ENCODE results near the gene ERCC6L2.

Gene ERCC6L2

GRCh38 chr9:95830768-95831167 lies 44.7 kb upstream of the ERCC6L2 start:
- Histone ChIP-seq H4K20me1 (ENCODE audit: insufficient read depth, low read length) (no peaks in the 10 kb centered on the region), H3K4me2 (ENCODE audit: low read length) (no peak overlapping the region), H3K9me3 (ENCODE audit: low read length) (no peaks in the 10 kb centered on the region), H2AFZ (ENCODE audit: low read length) (no peak overlapping the region), H3K27ac (ENCODE audit: low read depth, low read length, poor library complexity, severe bottlenecking) (no peak overlapping the region), H3K9ac (ENCODE audit: low read length) (no peak overlapping the region), H3F3A (ENCODE audit: insufficient read depth, low read length) (no peaks in the 10 kb centered on the region), H3K79me2 (ENCODE audit: insufficient read depth, low read length) (no peaks in the 10 kb centered on the region), H3K36me3 (ENCODE audit: insufficient read depth, low read length) (no peaks in the 10 kb centered on the region), H3K4me1 (ENCODE audit: insufficient read depth, low read length, severe bottlenecking) (no peaks in the 10 kb centered on the region), H3K4me3 (ENCODE audit: low read depth, low read length, poor library complexity, severe bottlenecking) (no peak overlapping the region), H3K27me3 (ENCODE audit: insufficient read depth, low read length) (no peaks in the 10 kb centered on the region), H3K9me2 (ENCODE audit: low read depth, low read length) (no peaks in the 10 kb centered on the region)
- TF ChIP-seq EZH2 (IDR thresholded peaks at IDR 0.05; ENCODE audit: borderline replicate concordance, low read length) = no peak
- TF ChIP-seq, protein P1, sequence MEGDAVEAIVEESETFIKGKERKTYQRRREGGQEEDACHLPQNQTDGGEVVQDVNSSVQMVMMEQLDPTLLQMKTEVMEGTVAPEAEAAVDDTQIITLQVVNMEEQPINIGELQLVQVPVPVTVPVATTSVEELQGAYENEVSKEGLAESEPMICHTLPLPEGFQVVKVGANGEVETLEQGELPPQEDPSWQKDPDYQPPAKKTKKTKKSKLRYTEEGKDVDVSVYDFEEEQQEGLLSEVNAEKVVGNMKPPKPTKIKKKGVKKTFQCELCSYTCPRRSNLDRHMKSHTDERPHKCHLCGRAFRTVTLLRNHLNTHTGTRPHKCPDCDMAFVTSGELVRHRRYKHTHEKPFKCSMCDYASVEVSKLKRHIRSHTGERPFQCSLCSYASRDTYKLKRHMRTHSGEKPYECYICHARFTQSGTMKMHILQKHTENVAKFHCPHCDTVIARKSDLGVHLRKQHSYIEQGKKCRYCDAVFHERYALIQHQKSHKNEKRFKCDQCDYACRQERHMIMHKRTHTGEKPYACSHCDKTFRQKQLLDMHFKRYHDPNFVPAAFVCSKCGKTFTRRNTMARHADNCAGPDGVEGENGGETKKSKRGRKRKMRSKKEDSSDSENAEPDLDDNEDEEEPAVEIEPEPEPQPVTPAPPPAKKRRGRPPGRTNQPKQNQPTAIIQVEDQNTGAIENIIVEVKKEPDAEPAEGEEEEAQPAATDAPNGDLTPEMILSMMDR (IDR thresholded peaks at IDR 0.05; ENCODE audit: low read length) = no peak

GRCh38 chr9:95831810-95832209 lies 43.7 kb upstream of the ERCC6L2 start:
- no peak overlapping the region for H3K9ac ChIP-seq (ENCODE audit: low read length)
- no peaks in the 10 kb centered on the region for H3K9me2 ChIP-seq (ENCODE audit: low read depth, low read length)
- no peaks in the 10 kb centered on the region for H3K79me2 ChIP-seq (ENCODE audit: insufficient read depth, low read length)
- H3K9me3 ChIP-seq (ENCODE audit: low read length) = no peaks in the 10 kb centered on the region
- H4K20me1 ChIP-seq (ENCODE audit: insufficient read depth, low read length) = no peaks in the 10 kb centered on the region
- no peaks in the 10 kb centered on the region for H3K36me3 ChIP-seq (ENCODE audit: insufficient read depth, low read length)
- H3K27ac ChIP-seq (ENCODE audit: low read depth, low read length, poor library complexity, severe bottlenecking) = no peak overlapping the region
- H2AFZ ChIP-seq (ENCODE audit: low read length) = no peak overlapping the region
- TF ChIP-seq EZH2 (IDR thresholded peaks at IDR 0.05; ENCODE audit: borderline replicate concordance, low read length) = no peak
- TF ChIP-seq, protein P1 (IDR thresholded peaks at IDR 0.05; ENCODE audit: low read length) = no peak
- no peak overlapping the region for H3K4me3 ChIP-seq (ENCODE audit: low read depth, low read length, poor library complexity, severe bottlenecking)
- no peaks in the 10 kb centered on the region for H3F3A ChIP-seq (ENCODE audit: insufficient read depth, low read length)
- H3K27me3 ChIP-seq (ENCODE audit: insufficient read depth, low read length) = no peaks in the 10 kb centered on the region
- no peak overlapping the region for H3K4me2 ChIP-seq (ENCODE audit: low read length)
- no peaks in the 10 kb centered on the region for H3K4me1 ChIP-seq (ENCODE audit: insufficient read depth, low read length, severe bottlenecking)

DNA sequence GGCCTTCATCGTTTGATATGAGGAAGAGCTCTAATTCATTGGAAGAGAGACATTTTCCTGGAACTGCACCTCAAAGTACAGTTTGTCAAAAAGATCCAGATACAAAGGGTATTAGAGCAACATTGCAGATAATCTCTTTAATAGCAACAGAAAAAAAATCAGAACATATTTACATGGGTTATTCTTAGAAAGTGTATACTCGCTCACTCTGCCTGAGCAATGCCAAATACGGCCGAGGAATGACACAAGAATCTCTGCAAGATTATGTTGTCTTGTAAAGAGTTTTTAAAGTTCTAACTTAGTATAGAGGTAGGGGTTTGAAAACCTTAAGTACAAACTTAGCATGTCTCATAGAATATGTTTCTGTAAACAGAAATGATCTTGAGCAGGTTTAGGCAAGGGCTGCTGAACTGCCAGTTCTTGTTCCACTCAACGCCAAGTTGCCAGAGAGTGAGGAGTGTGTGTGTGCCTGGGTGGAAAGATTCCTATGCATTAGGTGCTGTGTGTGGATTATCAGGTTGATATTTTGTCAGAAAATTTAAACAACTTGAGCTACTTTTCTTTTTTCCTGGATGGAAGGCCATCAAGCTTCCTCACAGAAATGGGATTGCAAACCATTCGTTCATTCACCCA lies 41.8 kb upstream of the ERCC6L2 start:
- Histone ChIP-seq H3K4me1 (ENCODE audit: insufficient read depth, low read length, severe bottlenecking) (no peaks in the 10 kb centered on the region), H3K4me2 (ENCODE audit: low read length) (no peak overlapping the region), H3K4me3 (ENCODE audit: low read depth, low read length, poor library complexity, severe bottlenecking) (no peak overlapping the region), H3K27me3 (ENCODE audit: insufficient read depth, low read length) (no peaks in the 10 kb centered on the region), H3K79me2 (ENCODE audit: insufficient read depth, low read length) (no peaks in the 10 kb centered on the region), H3K9ac (ENCODE audit: low read length) (no peak overlapping the region), H3F3A (ENCODE audit: insufficient read depth, low read length) (no peaks in the 10 kb centered on the region), H2AFZ (ENCODE audit: low read length) (no peak overlapping the region), H3K27ac (ENCODE audit: low read depth, low read length, poor library complexity, severe bottlenecking) (no peak overlapping the region), H4K20me1 (ENCODE audit: insufficient read depth, low read length) (no peaks in the 10 kb centered on the region), H3K9me3 (ENCODE audit: low read length) (no peaks in the 10 kb centered on the region), H3K9me2 (ENCODE audit: low read depth, low read length) (no peaks in the 10 kb centered on the region), H3K36me3 (ENCODE audit: insufficient read depth, low read length) (no peaks in the 10 kb centered on the region)
- TF ChIP-seq, protein P1 (IDR thresholded peaks at IDR 0.05; ENCODE audit: low read length) = no peak
- no peak for TF ChIP-seq EZH2 (IDR thresholded peaks at IDR 0.05; ENCODE audit: borderline replicate concordance, low read length)

Measured in OCI-LY1 (cell line).